Measurements from ENCODE around the gene OBP2A. TPM values are rescaled to one million over a fixed set of nuclear protein-coding genes. Genes with fewer than 3 reads are reported as not detected.

The OBP2A gene
- total RNA-seq, 1 experiment from 2014 or later = not detected

- no CpG with 5 or more reads among the region's 5 CpGs for WGBS (ENCODE audit: extremely low coverage, insufficient read length, low lambda C conversion rate)
- H3K27me3 ChIP-seq (ENCODE audit: insufficient read depth, low read length) = no peaks in the 10 kb centered on the region
Measured at GRCh38 chr9:135584371-135584770, 38.4 kb downstream of the OBP2A start.

More at GRCh38 chr9:135584371-135584770, 38.4 kb downstream of the OBP2A start:
- peaks cover 6 to 9% of the 10 kb centered on the region in 2 experiments for H3K9me3 Mint-ChIP-seq
- Histone ChIP-seq H2BK15ac (ENCODE audit: low read depth, low read length) (no peak overlapping the region), H3K9ac (ENCODE audit: extremely low read depth, insufficient read length, low read length) (no peak overlapping the region), H3K14ac (ENCODE audit: insufficient read depth, low read length) (no peak overlapping the region), H3T11ph (ENCODE audit: low read length) (no peak overlapping the region), H3K79me2 (ENCODE audit: insufficient read depth, low read length) (no peaks in the 10 kb centered on the region), H2BK12ac (ENCODE audit: insufficient read length, low read depth, low read length) (no peak overlapping the region), H3K4me1 (ENCODE audit: insufficient read depth, low read length) (no peaks in the 10 kb centered on the region), H3K79me1 (ENCODE audit: insufficient read depth, low read depth, low read length, poor library complexity, severe bottlenecking) (no peaks in the 10 kb centered on the region), H3K23ac (ENCODE audit: insufficient read length, low read depth, low read length) (no peak overlapping the region), H4K20me1 (ENCODE audit: control insufficient read depth, insufficient read depth, insufficient read length) (no peaks in the 10 kb centered on the region), H3K56ac (ENCODE audit: insufficient read length, low read depth, low read length) (no peak overlapping the region), H3K27ac (ENCODE audit: insufficient read length, low read depth, low read length) (no peak overlapping the region), H3K4ac (ENCODE audit: low read depth, low read length) (no peak overlapping the region), H2BK120ac (ENCODE audit: low read depth, low read length, poor library complexity, severe bottlenecking) (no peak overlapping the region), H4K5ac (ENCODE audit: insufficient read length, low read depth, low read length) (no peak overlapping the region), H3K23me2 (ENCODE audit: insufficient read length, low read depth, low read length, poor library complexity, severe bottlenecking) (no peaks in the 10 kb centered on the region), H2BK20ac (ENCODE audit: low read depth, low read length, poor library complexity, severe bottlenecking) (no peak overlapping the region), H3K4me2 (ENCODE audit: insufficient read depth, insufficient read length, low read length) (no peak overlapping the region), H3K9me3 (ENCODE audit: control insufficient read depth, low read depth, low read length) (no peaks in the 10 kb centered on the region), H4K8ac (replicated peaks; ENCODE audit: insufficient read length, low read depth, low read length) (no peak overlapping the region), H2AFZ (ENCODE audit: low read length) (no peak overlapping the region), H2BK5ac (ENCODE audit: insufficient read length, low read length) (no peak overlapping the region), H4K91ac (ENCODE audit: insufficient read length, low read depth, low read length) (no peak overlapping the region), H2AK5ac (ENCODE audit: insufficient read length, low read length) (no peak overlapping the region), H3K18ac (ENCODE audit: insufficient read length, low read depth, low read length) (no peak overlapping the region)
- peaks cover 0 to 2% of the 10 kb centered on the region in 2 experiments; a peak in 2 of 4 replicates for H3K4me1 Mint-ChIP-seq
- no peak overlapping the region for H3K4me3 Mint-ChIP-seq
- H3K36me3 Mint-ChIP-seq (ENCODE audit: insufficient read depth in 1 of 3, low read depth in 3 of 3) = peaks cover 0 to 3% (median 0%) of the 10 kb centered on the region in 3 experiments; a peak in 1 of 7 replicates
- DNase-seq = no peak
- no peak for TF ChIP-seq CTCF (conservative IDR thresholded peaks at IDR 0.05)
- H3K27me3 Mint-ChIP-seq (ENCODE audit: low read depth) = peaks cover 15% of the 10 kb centered on the region
- H3K27ac Mint-ChIP-seq = no peak overlapping the region; a peak in 1 of 7 replicates
